KOPT-K1 (cell line): Measurements from ENCODE around the gene AIFM3.

Source experiments
- H3K27ac ChIP-seq: fragments of 200-600 bp; sonication (generic); 2 replicates; pipeline ENCODE4 v1.5.1; 2016; ENCODE audit warnings: antibody characterized with exemption, mild to moderate bottlenecking, low read depth, low read length; ENCODE audit not compliant: poor library complexity, severe bottlenecking
- H3K36me3 ChIP-seq: fragments of 200-600 bp; sonication (generic); 2 replicates; pipeline ENCODE4 v1.5.1; 2017; ENCODE audit warnings: antibody characterized with exemption, mild to moderate bottlenecking, low read length, moderate library complexity; ENCODE audit not compliant: insufficient read depth
- H3K9me3 ChIP-seq: fragments of 200-600 bp; sonication (generic); 2 replicates; pipeline ENCODE4 v1.5.1; 2017; ENCODE audit warnings: antibody characterized with exemption, low read length, mild to moderate bottlenecking; ENCODE audit not compliant: insufficient read depth, poor library complexity, severe bottlenecking

AIFM3 gene

DNA sequence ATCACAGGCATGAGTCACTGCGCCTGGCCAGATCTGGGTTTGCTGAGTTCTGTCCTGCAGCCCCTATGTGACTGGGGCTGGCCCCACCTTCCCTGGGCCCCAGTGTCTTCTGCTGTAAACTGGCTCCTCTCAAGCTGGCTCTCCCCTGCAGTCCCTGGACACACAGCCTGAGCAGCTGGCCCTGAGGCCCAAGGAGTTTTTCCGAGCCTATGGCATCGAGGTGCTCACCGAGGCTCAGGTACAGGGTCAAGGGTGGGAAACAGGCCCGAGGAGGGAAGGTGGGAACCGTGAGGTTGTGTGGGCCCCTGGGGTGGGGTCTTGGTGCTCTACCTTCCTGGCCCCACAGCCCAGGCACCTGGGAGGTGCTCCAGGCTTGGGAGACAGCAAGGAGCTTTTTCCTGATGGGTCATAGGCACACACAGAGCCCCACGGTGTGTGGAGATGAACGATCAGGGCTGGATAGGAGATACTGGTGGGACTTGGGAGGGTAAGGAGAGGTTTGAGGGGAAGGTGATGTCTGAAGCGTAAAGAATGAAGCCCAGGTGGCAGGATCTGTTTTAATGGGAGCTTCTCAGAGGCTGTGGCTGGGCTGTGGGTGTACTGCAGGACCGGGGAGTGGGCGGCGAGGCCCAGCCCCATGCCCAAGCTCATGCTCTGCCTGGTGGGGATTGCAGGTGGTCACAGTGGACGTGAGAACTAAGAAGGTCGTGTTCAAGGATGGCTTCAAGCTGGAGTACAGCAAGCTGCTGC is 8.7 kb downstream of the AIFM3 start:
- Histone ChIP-seq H3K9me3 (peaks cover 11% of the 10 kb centered on the region), H3K27ac (no peak overlapping the region), H3K36me3 (no peaks in the 10 kb centered on the region)

DNA sequence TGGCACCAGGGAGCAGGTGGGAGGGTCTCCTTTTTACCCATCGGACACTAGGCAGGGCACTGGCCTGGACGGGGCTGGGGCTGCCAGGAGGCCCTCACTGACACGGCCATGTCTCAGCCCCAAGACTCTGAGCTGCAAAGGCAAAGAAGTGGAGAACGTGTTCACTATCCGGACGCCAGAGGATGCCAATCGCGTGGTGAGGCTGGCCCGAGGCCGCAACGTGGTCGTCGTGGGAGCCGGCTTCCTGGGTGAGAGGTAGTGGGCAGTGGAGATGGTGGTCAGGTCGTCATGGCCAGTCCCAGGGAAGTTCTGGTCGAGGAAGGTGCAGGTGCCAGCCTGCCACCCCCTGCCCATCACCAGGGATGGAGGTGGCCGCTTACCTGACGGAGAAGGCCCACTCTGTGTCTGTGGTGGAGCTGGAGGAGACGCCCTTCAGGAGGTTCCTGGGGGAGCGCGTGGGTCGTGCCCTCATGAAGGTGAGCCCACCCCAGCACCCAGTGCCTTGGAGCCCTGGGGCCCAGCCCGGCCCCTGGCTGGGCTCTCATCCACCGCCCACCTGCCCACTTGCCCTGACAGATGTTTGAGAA is 9.3 kb downstream of the AIFM3 start:
- Histone ChIP-seq H3K36me3 (no peaks in the 10 kb centered on the region), H3K27ac (no peak overlapping the region), H3K9me3 (peaks cover 11% of the 10 kb centered on the region)

DNA sequence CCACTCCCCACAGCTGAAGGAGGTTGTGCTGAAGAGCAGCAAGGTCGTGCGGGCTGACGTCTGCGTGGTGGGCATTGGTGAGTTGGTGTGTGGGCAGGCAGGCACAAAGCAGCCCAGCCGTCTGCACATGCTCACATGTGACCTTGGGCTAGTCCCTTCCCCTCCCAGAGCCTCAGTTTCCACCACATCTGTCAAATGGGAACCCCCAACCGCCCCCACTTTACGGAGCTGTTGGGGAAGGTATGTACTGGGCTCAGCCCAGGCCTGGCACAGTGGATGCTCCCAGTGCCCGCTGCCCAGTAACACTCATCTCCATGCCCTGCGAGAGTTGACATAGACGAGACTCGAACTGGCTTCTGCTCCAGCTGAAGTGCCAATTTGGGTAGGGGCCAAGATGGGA is 10.0 kb downstream of the AIFM3 start:
- Histone ChIP-seq H3K9me3 (peaks cover 11% of the 10 kb centered on the region), H3K27ac (no peak overlapping the region), H3K36me3 (no peaks in the 10 kb centered on the region)

DNA sequence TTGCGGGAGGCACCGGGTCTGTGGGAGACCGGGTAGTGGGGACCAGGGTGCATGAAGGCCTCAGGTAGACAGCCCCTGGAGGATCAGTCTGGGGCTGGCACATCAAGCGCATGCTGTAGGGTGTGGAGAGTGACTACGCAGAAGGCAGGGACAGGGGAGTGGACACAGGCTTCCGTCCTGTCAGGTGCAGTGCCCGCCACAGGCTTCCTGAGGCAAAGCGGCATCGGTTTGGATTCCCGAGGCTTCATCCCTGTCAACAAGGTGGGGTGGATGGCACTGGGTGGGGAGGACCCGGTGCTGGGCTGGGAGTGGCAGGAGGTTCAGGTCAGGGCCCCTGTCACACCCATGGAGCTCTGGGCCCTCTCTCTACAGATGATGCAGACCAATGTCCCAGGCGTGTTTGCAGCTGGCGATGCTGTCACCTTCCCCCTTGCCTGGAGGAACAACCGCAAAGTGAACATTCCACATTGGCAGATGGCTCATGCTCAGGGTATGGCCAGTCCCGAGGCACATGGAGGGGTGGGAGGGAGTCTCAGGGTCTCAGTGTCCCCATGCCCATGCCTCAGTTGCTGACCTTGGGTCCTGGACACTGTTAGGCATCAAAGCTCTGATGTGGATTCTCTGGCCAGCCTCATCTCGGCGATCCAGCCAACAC is 10.6 kb downstream of the AIFM3 start:
- no peaks in the 10 kb centered on the region for H3K36me3 ChIP-seq
- H3K9me3 ChIP-seq: peaks cover 11% of the 10 kb centered on the region
- no peak overlapping the region for H3K27ac ChIP-seq

DNA sequence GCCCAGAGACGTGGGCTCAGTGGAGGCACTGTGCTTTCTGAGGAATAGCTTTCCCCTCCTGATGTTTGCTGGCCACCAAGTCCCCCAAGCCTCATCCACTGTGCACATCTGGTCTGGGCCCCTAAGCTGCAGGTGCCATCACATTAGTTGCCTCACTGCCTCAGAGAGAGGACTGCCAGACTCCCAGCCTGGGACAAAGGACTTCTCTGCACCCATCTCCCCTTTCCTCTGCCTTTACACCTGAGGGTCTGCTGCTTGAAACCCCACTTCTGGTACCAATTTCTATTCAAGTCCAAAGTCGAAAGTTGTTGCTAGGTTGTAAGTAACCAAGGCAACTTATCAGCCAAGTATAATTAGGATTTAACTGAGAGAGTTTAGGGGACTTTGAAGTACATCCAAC is 11.4 kb downstream of the AIFM3 start:
- Histone ChIP-seq H3K36me3 (no peaks in the 10 kb centered on the region), H3K27ac (no peak overlapping the region), H3K9me3 (peaks cover 11% of the 10 kb centered on the region)

DNA sequence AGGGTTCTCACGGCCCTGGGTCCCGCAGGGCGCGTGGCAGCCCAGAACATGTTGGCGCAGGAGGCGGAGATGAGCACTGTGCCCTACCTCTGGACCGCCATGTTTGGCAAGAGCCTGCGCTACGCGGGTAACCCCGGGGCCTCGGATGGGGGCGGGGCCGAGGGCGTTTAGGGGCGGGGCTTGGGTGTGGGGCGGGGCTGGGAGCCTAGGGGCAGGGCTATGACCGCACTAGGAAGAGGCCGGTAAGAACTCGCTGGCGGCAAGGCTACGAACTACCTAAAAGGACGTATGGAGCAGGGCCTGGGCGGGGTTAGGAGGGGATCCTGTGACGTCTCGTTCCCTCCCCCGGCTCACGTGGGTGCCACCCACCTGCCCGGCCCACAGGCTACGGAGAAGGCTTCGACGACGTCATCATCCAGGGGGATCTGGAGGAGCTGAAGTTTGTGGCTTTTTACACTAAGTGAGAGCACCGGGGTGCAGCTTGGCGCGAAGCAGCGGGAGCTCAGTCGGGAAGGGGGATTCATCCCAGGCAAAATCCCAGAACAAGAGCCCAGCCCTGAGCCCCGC is 12.3 kb downstream of the AIFM3 start:
- Histone ChIP-seq H3K9me3 (peaks cover 11% of the 10 kb centered on the region), H3K27ac (no peak overlapping the region), H3K36me3 (no peaks in the 10 kb centered on the region)

DNA sequence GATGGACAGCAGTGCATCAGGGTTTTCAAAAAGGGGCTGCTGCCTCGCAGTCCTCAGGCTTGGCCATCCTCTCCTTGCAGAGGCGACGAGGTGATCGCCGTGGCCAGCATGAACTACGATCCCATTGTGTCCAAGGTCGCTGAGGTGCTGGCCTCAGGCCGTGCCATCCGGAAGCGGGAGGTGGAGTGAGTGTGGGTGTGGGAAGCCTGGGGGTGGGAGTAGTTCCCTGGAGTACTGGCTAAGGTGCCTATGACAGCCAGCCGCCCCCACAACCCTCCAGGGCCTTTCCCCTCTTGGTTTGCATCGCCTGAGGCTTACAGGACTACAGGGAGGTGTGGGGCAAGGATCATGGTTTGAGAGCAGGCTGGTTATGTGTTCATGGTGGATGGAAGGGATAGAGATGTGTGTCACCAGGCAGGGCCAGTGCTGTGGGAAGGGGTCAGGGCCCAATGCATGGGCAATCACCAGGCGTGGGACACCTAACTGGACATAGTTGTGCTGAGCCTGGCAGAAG is 12.9 kb downstream of the AIFM3 start:
- Histone ChIP-seq H3K27ac (no peak overlapping the region), H3K9me3 (peaks cover 11% of the 10 kb centered on the region), H3K36me3 (no peaks in the 10 kb centered on the region)

DNA sequence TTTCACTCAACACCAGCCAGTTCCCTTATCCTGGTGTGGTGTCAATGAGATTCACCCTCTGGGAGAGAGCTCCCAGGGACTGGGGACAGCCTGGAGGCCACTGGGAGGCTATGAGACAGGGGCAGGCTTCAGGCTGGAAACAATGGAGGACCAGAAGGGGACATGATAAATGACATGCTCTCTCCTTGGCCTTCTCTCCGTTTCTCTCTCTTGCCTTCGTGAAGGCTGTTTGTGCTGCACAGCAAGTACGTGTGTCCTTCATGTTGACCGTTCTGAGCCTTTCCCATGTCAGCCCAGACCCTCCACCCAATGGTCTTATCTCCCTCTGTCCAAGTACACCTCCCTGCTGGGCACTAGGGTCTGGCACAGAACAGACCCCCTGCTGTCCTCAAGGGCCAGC is 13.5 kb downstream of the AIFM3 start:
- H3K36me3 ChIP-seq: peaks cover 2% of the 10 kb centered on the region; the same call in 1 of the 2 replicates
- H3K27ac ChIP-seq: no peak overlapping the region
- H3K9me3 ChIP-seq: peaks cover 11% of the 10 kb centered on the region

DNA sequence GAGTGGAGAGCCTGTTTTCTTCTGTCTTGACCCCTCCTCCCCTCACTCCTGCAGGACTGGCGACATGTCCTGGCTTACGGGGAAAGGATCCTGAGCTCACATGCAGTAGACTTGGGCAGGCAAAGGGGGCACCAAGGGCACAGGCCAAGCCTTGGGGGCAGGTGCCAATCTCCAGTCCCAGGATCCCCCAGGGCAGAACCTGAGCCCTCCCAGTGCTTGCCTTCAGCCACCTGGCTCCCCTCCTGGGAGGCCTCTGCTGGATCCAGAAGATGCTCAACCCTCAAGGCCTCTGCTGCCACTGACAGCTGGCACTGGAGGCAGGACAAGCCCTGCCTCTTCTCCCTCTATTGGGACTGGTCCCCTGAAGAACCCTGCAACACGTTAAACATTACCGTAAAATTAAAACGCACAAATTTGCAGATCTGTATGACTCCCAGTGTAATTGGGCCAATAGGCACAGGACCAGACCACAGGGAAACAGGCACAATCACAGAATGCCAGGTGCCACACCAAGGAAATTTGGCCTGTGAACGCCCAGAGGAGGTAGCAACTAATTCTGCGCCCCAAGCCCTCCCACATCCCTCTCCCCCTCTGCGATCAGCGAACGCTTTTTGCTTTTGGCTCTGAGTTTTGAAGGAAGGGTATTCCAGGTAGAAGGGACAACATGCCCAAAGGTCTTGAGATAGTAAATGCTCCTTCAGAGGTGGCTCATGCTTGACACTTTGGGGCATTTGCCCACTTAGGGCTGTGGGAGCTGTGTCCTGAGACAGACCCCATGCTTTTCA is 14.1 kb downstream of the AIFM3 start:
- Histone ChIP-seq H3K27ac (peak overlapping the region; percentile 87), H3K36me3 (peaks cover 8% of the 10 kb centered on the region; the same call in 1 of the 2 replicates), H3K9me3 (peaks cover 11% of the 10 kb centered on the region)

DNA sequence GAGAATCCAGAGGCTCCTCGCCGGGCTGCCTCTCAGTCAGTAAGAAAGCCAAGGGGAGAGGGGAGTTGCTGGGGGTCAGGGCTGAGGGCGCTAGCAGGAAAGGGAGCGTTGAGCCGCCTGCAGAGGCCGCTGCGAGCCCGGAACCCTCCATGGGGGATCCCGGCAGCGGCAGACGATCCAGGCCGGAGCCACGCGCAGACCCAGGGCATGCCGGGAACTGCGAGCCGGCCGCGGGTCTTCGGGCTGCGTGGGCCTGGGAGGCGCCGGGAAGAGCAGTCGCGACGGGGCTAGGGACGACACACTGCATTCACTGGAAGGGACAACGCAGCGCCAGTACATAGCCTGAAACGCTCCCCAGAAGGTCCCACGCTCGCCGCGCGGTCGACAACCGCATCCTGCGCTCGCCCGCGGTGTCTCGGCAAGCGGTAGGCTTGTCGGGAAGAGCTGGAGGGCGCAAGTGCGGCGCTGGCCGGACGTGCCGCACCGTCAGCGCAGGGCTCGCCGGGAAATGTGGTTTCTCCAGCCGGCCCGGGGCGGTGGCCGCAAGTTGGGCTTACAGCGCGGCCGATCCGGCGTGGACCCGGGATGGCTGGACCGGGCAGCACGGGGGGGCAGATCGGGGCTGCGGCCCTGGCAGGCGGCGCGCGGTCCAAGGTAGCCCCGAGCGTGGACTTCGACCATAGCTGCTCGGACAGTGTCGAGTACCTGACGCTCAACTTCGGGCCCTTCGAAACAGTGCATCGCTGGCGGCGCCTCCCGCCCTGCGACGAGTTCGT is 14.9 kb downstream of the AIFM3 start, which contains the start of gene LZTR1:
TSS of gene LZTR1 (plus strand) at position 511 of the 776 bp plus-strand sequence. CDS start at position 586, 75 bp downstream.
- Histone ChIP-seq H3K36me3 (peaks cover 15% of the 10 kb centered on the region; the same call in 1 of the 2 replicates), H3K9me3 (peaks cover 11% of the 10 kb centered on the region), H3K27ac (peak within 1 kb of the TSS; percentile 87)

DNA sequence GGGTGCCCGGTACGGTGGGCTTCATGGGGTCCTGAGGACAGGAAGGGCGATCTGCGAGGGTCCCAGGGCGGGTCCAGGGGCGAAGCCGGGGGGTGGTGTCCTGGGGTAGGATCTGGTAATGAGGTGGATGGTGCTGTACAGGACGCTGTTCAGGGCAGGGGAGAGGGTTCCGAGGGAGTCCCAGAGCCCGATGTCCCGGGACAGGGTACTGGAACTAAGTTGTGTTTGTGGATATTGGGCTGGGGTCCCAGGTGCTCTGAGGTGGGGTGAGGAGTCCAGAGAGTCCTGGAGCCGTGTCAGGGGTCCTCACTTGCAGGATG is 15.5 kb downstream of the AIFM3 start:
- Histone ChIP-seq H3K9me3 (peaks cover 11% of the 10 kb centered on the region), H3K36me3 (peaks cover 20% of the 10 kb centered on the region; the same call in 1 of the 2 replicates), H3K27ac (peak overlapping the region; percentile 87)

DNA sequence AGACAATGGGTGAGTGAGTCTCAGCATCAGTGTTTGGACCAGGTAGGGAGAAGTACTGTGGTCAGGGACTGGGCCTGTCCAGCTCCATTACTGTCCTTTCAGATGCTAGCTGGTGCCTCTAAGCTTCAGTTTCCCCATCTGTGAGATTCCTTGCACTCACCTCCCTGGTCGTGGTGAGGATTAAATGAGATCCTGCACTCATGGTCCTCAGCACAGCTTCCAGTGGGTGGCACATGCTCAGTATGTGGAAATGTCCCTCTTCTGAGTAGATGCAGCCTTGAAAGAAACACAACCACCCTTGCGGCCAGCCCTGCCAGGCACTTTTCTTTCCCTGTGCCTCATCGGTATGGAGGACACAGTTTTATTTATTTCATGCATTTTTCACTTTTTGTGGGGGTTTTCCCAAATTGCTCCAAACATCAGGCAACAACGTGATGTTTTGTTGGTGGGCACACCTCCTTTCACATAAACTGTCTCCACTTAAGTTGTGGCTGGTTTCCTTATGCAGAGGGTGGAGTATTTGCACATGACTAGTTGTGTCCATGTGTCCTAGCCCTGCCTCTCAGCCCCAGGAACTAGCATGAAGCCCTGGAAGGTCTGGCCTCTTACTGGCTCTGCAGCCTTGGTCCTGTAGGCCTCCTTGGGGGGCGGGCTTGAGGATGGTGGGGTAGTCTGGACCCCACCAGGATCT is 16.2 kb downstream of the AIFM3 start:
- H3K9me3 ChIP-seq: peaks cover 10% of the 10 kb centered on the region
- peaks cover 27% of the 10 kb centered on the region; the same call in 1 of the 2 replicates for H3K36me3 ChIP-seq
- H3K27ac ChIP-seq: peak overlapping the region; percentile 87

DNA sequence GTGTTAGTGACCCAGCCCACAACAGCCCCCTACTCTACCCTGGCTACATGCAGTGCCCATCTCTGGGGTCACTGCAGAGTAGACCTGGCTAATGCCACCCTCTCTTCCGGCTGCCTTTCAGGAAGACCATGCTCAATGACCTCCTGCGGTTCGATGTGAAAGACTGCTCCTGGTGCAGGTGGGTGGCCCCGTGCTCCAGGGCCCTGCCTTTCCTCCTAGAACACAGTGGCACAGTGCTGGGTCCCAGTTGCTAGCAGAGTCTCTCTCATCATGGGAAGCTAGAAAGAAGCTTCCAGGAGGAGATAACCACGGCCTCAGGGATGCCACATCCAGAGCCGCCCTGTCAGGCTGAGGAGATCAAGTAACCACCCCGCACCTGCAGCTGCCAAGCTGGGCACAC is 18.7 kb downstream of the AIFM3 start:
- no peak overlapping the region for H3K27ac ChIP-seq
- H3K9me3 ChIP-seq: no peaks in the 10 kb centered on the region
- peaks cover 40% of the 10 kb centered on the region; the same call in 1 of the 2 replicates for H3K36me3 ChIP-seq
